Hepatocyte (in vitro differentiated cells): ENCODE measurements around the gene SAA1. TPM values are rescaled to one million over a fixed set of nuclear protein-coding genes. Genes with fewer than 3 reads are reported as not detected.

Source experiments
- DNase-seq: peaks from one replicate; pipeline ENCODE4 v3.0.0-alpha.2; 2016; ENCODE audit warnings: low spot score
- H2AFZ ChIP-seq: fragments of 200-600 bp; sonication (generic); 2 replicates; pipeline ENCODE4 v1.6.0; 2016; ENCODE audit warnings: antibody characterized with exemption, mild to moderate bottlenecking
- H3K27ac ChIP-seq: fragments of 200-600 bp; sonication (generic); 2 replicates; pipeline ENCODE4 v1.5.1; 2016; ENCODE audit warnings: mild to moderate bottlenecking
- H3K27me3 ChIP-seq: fragments of 200-600 bp; sonication (generic); 2 replicates; pipeline ENCODE4 v1.6.1; 2016
- H3K36me3 ChIP-seq: fragments of 200-600 bp; sonication (generic); replicated peaks from 2 replicates; pipeline ENCODE4 v1.5.1; 2016; ENCODE audit warnings: low read depth; ENCODE audit not compliant: insufficient read depth
- H3K4me1 ChIP-seq: fragments of 200-600 bp; sonication (generic); 2 replicates; pipeline ENCODE4 v1.5.1; 2016; ENCODE audit warnings: mild to moderate bottlenecking, moderate library complexity; ENCODE audit not compliant: insufficient read depth
- H3K4me2 ChIP-seq: fragments of 200-600 bp; sonication (generic); 2 replicates; pipeline ENCODE4 v1.6.0; 2016
- H3K4me3 ChIP-seq: fragments of 200-600 bp; sonication (generic); 2 replicates; pipeline ENCODE4 v1.5.1; 2016; ENCODE audit warnings: mild to moderate bottlenecking
- H3K79me2 ChIP-seq: fragments of 200-600 bp; sonication (generic); 2 replicates; pipeline ENCODE4 v1.6.0; 2017; ENCODE audit warnings: mild to moderate bottlenecking
- H3K9me2 ChIP-seq: fragments of 200-600 bp; sonication (generic); replicated peaks from 2 replicates; pipeline ENCODE4 v1.6.0; 2017; ENCODE audit warnings: mild to moderate bottlenecking; ENCODE audit not compliant: insufficient read depth
- H3K9me3 ChIP-seq: fragments of 200-600 bp; sonication (generic); 2 replicates; pipeline ENCODE4 v1.5.1; 2016; ENCODE audit warnings: low read depth, mild to moderate bottlenecking
- H4K20me1 ChIP-seq: fragments of 200-600 bp; sonication (generic); 2 replicates; pipeline ENCODE4 v1.6.0; 2016; ENCODE audit warnings: mild to moderate bottlenecking; ENCODE audit not compliant: insufficient read depth, poor library complexity, severe bottlenecking
- CTCF ChIP-seq: fragments of 200-600 bp; sonication (generic); IDR thresholded peaks from 2 replicates; pipeline ENCODE4 v1.5.1; 2016; ENCODE audit warnings: antibody characterized with exemption, mild to moderate bottlenecking; ENCODE audit not compliant: poor library complexity
- EZH2 ChIP-seq: fragments of 200-600 bp; sonication (generic); IDR thresholded peaks from 2 replicates; pipeline ENCODE4 v1.6.1; 2016; ENCODE audit warnings: antibody characterized with exemption, mild to moderate bottlenecking, borderline replicate concordance
- EZH2phosphoT487 ChIP-seq: fragments of 200-600 bp; sonication (generic); IDR thresholded peaks from one replicate; pipeline ENCODE4 v1.6.1; 2018; ENCODE audit warnings: antibody characterized with exemption, mild to moderate bottlenecking, low read depth, moderate library complexity; ENCODE audit not compliant: unreplicated experiment, severe bottlenecking
- WGBS: methylation state at CpG from one replicate; pipeline ENCODE4 v1.1.6; 2016; ENCODE audit warnings: low lambda C conversion rate; ENCODE audit errors: missing lambda C conversion rate; 5-methylcytosine and 5-hydroxymethylcytosine counted together
- polyA plus RNA-seq: library from polyadenylated mRNA; unstranded; fragments of >200 nt; fragmentation: Nextera tagmentation; extraction: Ambion mirVana; gene quantifications from 2 replicates; pipeline ENCODE4 v1.2.1, GENCODE V29; 2016
- total RNA-seq: library from RNA; depleted of rRNA; stranded (reverse); fragments of >200 nt; gene quantifications from 2 replicates; pipeline ENCODE4 v1.2.3, GENCODE V29; 2014

SAA1 gene
- total and polyA plus RNA-seq, 2 experiments from 2014 or later: 153 to 2,093 TPM

DNA sequence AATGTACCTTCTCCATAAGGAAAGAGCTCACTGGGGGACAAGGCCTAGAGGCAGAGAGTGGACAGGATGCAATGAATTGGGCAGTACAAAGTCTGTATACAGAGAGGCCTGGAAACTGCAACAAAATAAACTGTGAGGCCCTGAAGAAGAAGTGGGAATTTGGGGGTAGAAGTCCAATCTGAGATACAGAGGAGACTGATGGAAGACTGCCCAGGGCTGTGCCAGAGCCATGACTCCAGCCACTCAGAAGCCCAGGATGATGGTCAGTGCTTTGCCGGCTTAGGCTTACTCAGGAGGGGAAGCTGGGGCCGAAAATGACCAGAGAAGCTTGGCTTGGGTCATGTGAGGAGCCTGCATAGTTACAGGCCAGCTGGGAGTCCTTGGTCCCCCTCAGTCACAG, 35.2 kb upstream of the SAA1 start:
- H2AFZ ChIP-seq: no peak overlapping the region
- no peak for DNase-seq
- no peaks in the 10 kb centered on the region for H3K9me3 ChIP-seq
- H3K4me1 ChIP-seq: no peaks in the 10 kb centered on the region
- no peaks in the 10 kb centered on the region for H3K9me2 ChIP-seq
- no peaks in the 10 kb centered on the region for H3K79me2 ChIP-seq
- no peak overlapping the region for H3K4me2 ChIP-seq
- no peak overlapping the region for H3K27ac ChIP-seq
- no peak for TF ChIP-seq EZH2phosphoT487
- no peak for TF ChIP-seq EZH2
- no peak for TF ChIP-seq CTCF
- WGBS: 93% methylated on average over 2 of the region's 2 CpGs
- no peaks in the 10 kb centered on the region for H3K36me3 ChIP-seq
- H3K27me3 ChIP-seq: no peaks in the 10 kb centered on the region
- no peaks in the 10 kb centered on the region for H4K20me1 ChIP-seq
- no peak overlapping the region for H3K4me3 ChIP-seq

DNA sequence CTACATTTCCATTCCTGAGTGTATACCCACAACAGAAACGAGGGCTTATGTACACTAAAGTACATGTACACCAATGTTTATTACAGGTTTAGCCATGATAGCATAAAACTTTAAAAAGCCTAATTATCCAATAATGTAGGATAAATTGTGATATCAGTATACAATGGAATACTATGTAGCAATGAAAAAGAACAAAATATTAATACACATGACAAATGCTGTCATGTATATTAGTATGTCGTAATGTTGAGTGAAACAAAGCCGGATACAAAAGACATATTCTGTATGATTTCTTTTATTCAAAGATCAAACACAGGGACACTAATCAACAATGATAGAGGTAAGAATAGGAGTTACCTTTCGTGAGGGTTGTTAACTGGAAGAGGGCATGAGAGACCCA, 32.2 kb upstream of the SAA1 start:
- no peak overlapping the region for H3K4me3 ChIP-seq
- WGBS: 92% methylated on average over 4 of the region's 4 CpGs
- H3K9me2 ChIP-seq: no peaks in the 10 kb centered on the region
- DNase-seq: no peak
- no peaks in the 10 kb centered on the region for H3K9me3 ChIP-seq
- H3K4me2 ChIP-seq: no peak overlapping the region
- no peaks in the 10 kb centered on the region for H4K20me1 ChIP-seq
- H3K79me2 ChIP-seq: no peaks in the 10 kb centered on the region
- no peaks in the 10 kb centered on the region for H3K36me3 ChIP-seq
- H2AFZ ChIP-seq: no peak overlapping the region
- TF ChIP-seq EZH2: no peak
- H3K27ac ChIP-seq: no peak overlapping the region
- no peaks in the 10 kb centered on the region for H3K4me1 ChIP-seq
- peaks cover 12% of the 10 kb centered on the region for H3K27me3 ChIP-seq

DNA sequence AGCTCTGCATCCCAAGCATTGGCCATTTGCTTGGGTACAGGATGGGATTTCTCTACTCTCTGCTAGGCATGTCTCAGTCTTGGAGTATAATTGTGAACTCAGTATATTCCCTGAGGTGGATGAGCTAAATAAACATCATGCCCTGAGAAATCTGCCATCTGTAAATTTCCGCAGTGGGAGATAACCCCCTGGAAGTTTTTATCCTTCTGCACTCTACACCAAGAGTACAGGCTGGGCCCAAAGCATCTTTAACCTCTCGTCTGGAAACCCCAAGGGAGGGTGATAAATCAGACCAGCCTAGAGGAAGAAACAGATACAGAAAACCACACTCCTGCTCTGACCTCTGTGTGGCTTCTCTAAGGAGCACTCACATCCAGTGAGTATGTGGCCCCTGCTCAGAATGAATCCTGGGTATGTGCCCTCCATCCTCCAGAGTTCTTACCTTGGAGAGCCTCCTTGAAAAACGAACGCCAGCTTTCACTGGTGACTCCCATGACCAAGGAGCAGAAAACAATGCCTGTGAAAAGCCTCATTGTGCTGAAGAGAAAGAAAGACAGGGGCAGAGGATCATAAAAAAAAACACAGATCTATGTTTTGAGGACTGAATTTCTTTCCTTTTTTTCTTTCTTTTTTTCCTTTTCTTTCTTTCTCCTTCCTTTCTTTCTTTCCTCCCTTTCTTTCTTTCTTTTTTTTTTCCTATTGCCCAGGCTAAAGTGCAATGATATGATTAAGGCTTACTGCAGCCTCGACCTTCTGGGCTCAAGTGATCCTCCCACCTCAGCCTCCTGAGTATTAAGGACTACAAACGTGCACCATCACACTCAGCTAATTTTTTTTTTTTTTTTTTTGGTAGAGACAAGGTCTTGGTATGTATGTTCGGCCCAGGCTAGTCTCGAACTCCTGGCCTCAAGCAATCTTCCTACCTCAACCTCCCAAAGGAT, 30.4 kb upstream of the SAA1 start:
- Histone ChIP-seq H3K9me2 (no peaks in the 10 kb centered on the region), H4K20me1 (no peaks in the 10 kb centered on the region), H3K36me3 (no peaks in the 10 kb centered on the region), H3K4me1 (no peaks in the 10 kb centered on the region), H3K9me3 (no peaks in the 10 kb centered on the region), H3K27me3 (peaks cover 18% of the 10 kb centered on the region), H2AFZ (no peak overlapping the region), H3K79me2 (no peaks in the 10 kb centered on the region), H3K4me2 (no peak overlapping the region), H3K27ac (no peak overlapping the region), H3K4me3 (no peak overlapping the region)
- no peak for DNase-seq
- TF ChIP-seq CTCF (no peak), EZH2 (no peak), EZH2phosphoT487 (no peak)
- WGBS: 62% methylated on average over 8 of the region's 8 CpGs

DNA sequence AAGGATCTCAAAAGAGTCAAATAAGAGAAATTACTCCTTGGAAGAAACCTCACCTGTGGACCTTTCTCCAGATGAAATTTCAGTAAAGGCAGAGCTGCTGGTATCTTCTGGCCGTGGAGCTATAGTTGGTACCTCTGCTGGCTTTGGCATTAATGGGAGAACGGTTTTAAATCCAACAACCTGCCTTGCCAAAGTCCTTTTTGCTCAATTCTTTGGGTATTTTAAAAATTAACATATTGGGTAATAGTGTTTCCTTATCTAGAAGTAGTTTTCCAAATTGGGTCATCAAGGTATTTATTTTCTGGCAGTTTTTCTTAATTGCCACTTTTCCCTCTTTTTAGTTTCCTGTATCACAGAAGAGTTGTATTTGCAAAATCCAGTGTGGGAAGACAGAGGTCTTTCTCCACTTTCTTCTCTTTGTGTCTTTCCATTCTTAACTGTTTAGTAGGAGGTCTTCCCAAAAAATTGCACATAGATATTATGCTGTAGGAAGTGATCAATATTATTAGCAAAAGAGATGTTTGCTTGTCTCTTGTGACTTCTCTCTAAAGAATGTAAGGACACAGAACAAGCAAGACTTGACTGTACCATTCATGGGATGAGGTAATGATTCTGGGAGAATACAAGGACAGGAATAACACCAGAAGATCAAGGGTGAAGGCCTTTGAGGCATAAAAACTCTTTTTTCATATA, 29.3 kb upstream of the SAA1 start, which contains the start of gene SAA4:
Gene SAA4 (minus strand): TSS at position 139 of the 693 bp plus-strand sequence. CDS start 876 bp downstream, outside the sequence.
- Histone ChIP-seq H3K4me3 (no peak within 1 kb of the TSS), H3K4me1 (no peaks in the 10 kb centered on the region), H2AFZ (no peak within 1 kb of the TSS), H4K20me1 (no peaks in the 10 kb centered on the region), H3K36me3 (no peaks in the 10 kb centered on the region), H3K9me2 (no peaks in the 10 kb centered on the region), H3K27me3 (peaks cover 18% of the 10 kb centered on the region), H3K27ac (no peak within 1 kb of the TSS), H3K79me2 (no peaks in the 10 kb centered on the region), H3K9me3 (no peaks in the 10 kb centered on the region), H3K4me2 (no peak within 1 kb of the TSS)
- 78% methylated on average over 2 of the region's 2 CpGs for WGBS
- TF ChIP-seq EZH2: no peak
- no peak for TF ChIP-seq CTCF
- TF ChIP-seq EZH2phosphoT487: no peak
- DNase-seq: no peak
